HepG2 (cell line): ENCODE results near the gene BCL2A1. TPM values are rescaled to one million over a fixed set of nuclear protein-coding genes. Genes with fewer than 3 reads are reported as not detected.

ENCODE experiments used
- ATAC-seq: fragments of 200-7000 bp; cut with Tn5 transposase; 3 replicates; pipeline ENCODE4 v1.9.1; 2020; ENCODE audit warnings: mild to moderate bottlenecking, moderate library complexity
- BruUV-seq: library from RNA; stranded (reverse); fragments of 400-500 nt; replicated peaks from 2 replicates; lab custom pipeline; 2021; lab: Mats Ljungman, UMichigan
- CTCF ChIA-PET: fragments of 300-600 bp; formaldehyde crosslinking; extraction: SDS; loops from one replicate; lab custom pipeline; 2021; ENCODE audit warnings: low total read pairs, inconsistent platforms, low intra/inter-chr PET ratio; lab: Yijun Ruan, JAX
- POLR2A ChIA-PET: fragments of 350-600 bp; sonication (Branson Sonifier 250); formaldehyde crosslinking; loops from one replicate; lab custom pipeline; 2020; ENCODE audit warnings: antibody characterized with exemption, inconsistent platforms; lab: Yijun Ruan, JAX
- DNase-seq: peaks from one replicate; pipeline ENCODE4 v3.0.0-alpha.2; 2015; ENCODE audit warnings: low spot score
- FAIRE-seq: peaks from 3 replicates; lab custom pipeline; 2011; peaks lifted over from hg19 to GRCh38; lab: Jason Lieb, UNC
- H2AFZ ChIP-seq: one replicate; pipeline ENCODE4 v1.6.1; 2011; ENCODE audit warnings: low read length, inconsistent platforms
- H3K27ac ChIP-seq: fragments of 300-600 bp; 3 replicates; pipeline ENCODE4 v1.8.0; 2011; ENCODE audit warnings: mixed run types, mild to moderate bottlenecking, mixed read lengths, low read length, inconsistent platforms; ENCODE audit not compliant: insufficient read depth; ENCODE audit errors: extremely low read length
- H3K27me3 ChIP-seq, 2 experiments: fragments of 200-600 bp in 1 of 2; 2 replicates in 1 of 2; 3 replicates in 1 of 2; pipeline versions ENCODE4 v1.6.0 to v1.8.0; 2011; ENCODE audit warnings: low read length in 2 of 2, mild to moderate bottlenecking in 2 of 2, moderate library complexity in 2 of 2, inconsistent platforms in 1 of 2; ENCODE audit not compliant: insufficient read depth in 2 of 2, control insufficient read depth in 1 of 2
- H3K36me3 ChIP-seq, 2 experiments: fragments of 200-600 bp in 1 of 2; replicated peaks in 1 of 2; 2 replicates in 1 of 2; 3 replicates in 1 of 2; pipeline versions ENCODE4 v1.5.1 to v1.8.0; 2011; ENCODE audit warnings: low read length in 2 of 2, inconsistent platforms in 1 of 2; ENCODE audit not compliant: insufficient read depth in 2 of 2, control insufficient read depth in 1 of 2
- H3K4me1 ChIP-seq: 2 replicates; pipeline ENCODE4 v1.5.1; 2012; ENCODE audit warnings: low read length, inconsistent platforms; ENCODE audit not compliant: insufficient read depth
- H3K4me2 ChIP-seq: 2 replicates; pipeline ENCODE4 v1.6.0; 2011; ENCODE audit warnings: low read depth, low read length, inconsistent platforms
- H3K4me3 ChIP-seq, 3 experiments: fragments of 200-600 bp in 1 of 3; sonication (generic), shearing (Covaris generic) in 1 of 3; replicated peaks in 1 of 3; 2 replicates each; pipeline ENCODE4 v1.5.1; 2011 to 2016; ENCODE audit warnings: low read length in 3 of 3, inconsistent platforms in 2 of 3, low read depth in 2 of 3, mild to moderate bottlenecking in 2 of 3, control low read depth in 1 of 3, mixed read lengths in 1 of 3; ENCODE audit not compliant: insufficient read depth in 1 of 3
- H3K79me2 ChIP-seq: one replicate; pipeline ENCODE4 v1.6.1; 2011; ENCODE audit warnings: low read length, inconsistent platforms; ENCODE audit not compliant: insufficient read depth
- H3K9ac ChIP-seq: 2 replicates; pipeline ENCODE4 v1.6.0; 2011; ENCODE audit warnings: mild to moderate bottlenecking, low read depth, low read length, inconsistent platforms; ENCODE audit not compliant: insufficient read depth
- H3K9me3 ChIP-seq: 2 replicates; pipeline ENCODE4 v1.5.1; 2012; ENCODE audit warnings: mild to moderate bottlenecking, low read length
- H4K20me1 ChIP-seq: 2 replicates; pipeline ENCODE4 v1.6.0; 2011; ENCODE audit warnings: inconsistent platforms, mild to moderate bottlenecking, low read length, moderate library complexity; ENCODE audit not compliant: insufficient read depth
- ATM ChIP-seq: fragments of 450-650 bp; IDR thresholded peaks from 2 replicates; pipeline ENCODE4 v1.7.1; 2017; ENCODE audit warnings: mild to moderate bottlenecking, borderline replicate concordance
- E2F5 ChIP-seq: sonication (generic); formaldehyde crosslinking; conservative IDR thresholded peaks from 2 replicates; pipeline ENCODE4 v1.4.0; 2020; ENCODE audit warnings: missing genetic modification reagents
- HIVEP1 ChIP-seq: sonication (generic); formaldehyde crosslinking; IDR thresholded peaks from 2 replicates; pipeline ENCODE4 v1.4.0; 2020; ENCODE audit warnings: mild to moderate bottlenecking, missing genetic modification reagents
- KAT2B ChIP-seq: fragments of 150-350 bp; IDR thresholded peaks from 2 replicates; pipeline ENCODE4 v1.6.1; 2014; ENCODE audit warnings: low read depth, low read length, borderline replicate concordance
- MIXL1 ChIP-seq: IDR thresholded peaks from 2 replicates; pipeline ENCODE4 v1.6.1; 2016
- POLR2AphosphoS5 ChIP-seq: IDR thresholded peaks from 2 replicates; pipeline ENCODE4 v1.6.1; 2012; ENCODE audit warnings: low read depth, low read length
- SNAI1 ChIP-seq: sonication (generic); formaldehyde crosslinking; IDR thresholded peaks from 2 replicates; pipeline ENCODE4 v1.5.0; 2020; ENCODE audit warnings: mild to moderate bottlenecking, missing genetic modification reagents, borderline replicate concordance
- TOPORS ChIP-seq: sonication (generic); formaldehyde crosslinking; IDR thresholded peaks from 2 replicates; pipeline ENCODE4 v1.8.0; 2023; ENCODE audit warnings: mild to moderate bottlenecking, missing genetic modification reagents
- ZNF703 ChIP-seq: sonication (generic); formaldehyde crosslinking; IDR thresholded peaks from 2 replicates; pipeline ENCODE4 v1.5.1; 2020; ENCODE audit warnings: missing genetic modification reagents, mild to moderate bottlenecking, moderate library complexity, borderline replicate concordance
- WGBS: methylation state at CpG from one replicate; pipeline ENCODE4 v1.1.6; 2017; ENCODE audit warnings: low lambda C conversion rate; 5-methylcytosine and 5-hydroxymethylcytosine counted together
- in situ Hi-C: cut with HindIII; loops from 2 replicates; pipeline ENCODE4 v1.10.0; 2017; ENCODE audit warnings: low pct_unique_long_range_greater_than_20kb; ENCODE audit not compliant: extremely low pct_ligation_motif_present
- intact Hi-C: fragments of 100-400 bp; cut with micrococcal nuclease; formaldehyde crosslinking; loops from one replicate; pipeline ENCODE4 v1.10.0; 2022; ENCODE audit not compliant: unreplicated experiment
- polyA plus RNA-seq, 8 experiments: library from polyadenylated mRNA; depleted of rRNA in 3 of 8; stranded (reverse) in 7 of 8; unstranded in 1 of 8; fragments of >200 nt; fragmentation: Illumina TruSeq in 4 of 8; extraction: Trizol in 4 of 8; gene quantifications; 2 replicates each; pipeline versions ENCODE4 v1.2.1 to v1.2.3, GENCODE V29; 2011 to 2016; ENCODE audit warnings: low read depth in 4 of 8, missing spikeins in 1 of 8, mixed read lengths in 1 of 8; ENCODE audit not compliant: insufficient read depth in 1 of 8
- total RNA-seq, 5 experiments: library from RNA; depleted of rRNA; stranded (reverse); fragments of >200 nt; fragmentation: Illumina TruSeq; extraction: Trizol; gene quantifications; 2 replicates each; pipeline ENCODE4 v1.2.3, GENCODE V29; 2016; ENCODE audit warnings: low read depth in 1 of 5
- TF ChIP-seq, protein P1 (sequence below): sonication (generic); formaldehyde crosslinking; IDR thresholded peaks from 2 replicates; pipeline ENCODE4 v1.5.1; 2020; ENCODE audit warnings: mild to moderate bottlenecking, missing genetic modification reagents
- TF ChIP-seq, protein P2 (sequence below): sonication (generic); formaldehyde crosslinking; IDR thresholded peaks from 2 replicates; pipeline ENCODE4 v1.4.0; 2020; ENCODE audit warnings: mild to moderate bottlenecking, missing genetic modification reagents, borderline replicate concordance

Gene BCL2A1
- total and polyA plus RNA-seq, 2 of the 13 experiments (the other 11 are each of a cell fraction or from before 2014, with no cell fraction given) = 0.08 to 0.31 TPM

GRCh38 chr15:79990997-79991334 is 20.0 kb upstream of the BCL2A1 start (continued):
- TF ChIP-seq, protein P1, sequence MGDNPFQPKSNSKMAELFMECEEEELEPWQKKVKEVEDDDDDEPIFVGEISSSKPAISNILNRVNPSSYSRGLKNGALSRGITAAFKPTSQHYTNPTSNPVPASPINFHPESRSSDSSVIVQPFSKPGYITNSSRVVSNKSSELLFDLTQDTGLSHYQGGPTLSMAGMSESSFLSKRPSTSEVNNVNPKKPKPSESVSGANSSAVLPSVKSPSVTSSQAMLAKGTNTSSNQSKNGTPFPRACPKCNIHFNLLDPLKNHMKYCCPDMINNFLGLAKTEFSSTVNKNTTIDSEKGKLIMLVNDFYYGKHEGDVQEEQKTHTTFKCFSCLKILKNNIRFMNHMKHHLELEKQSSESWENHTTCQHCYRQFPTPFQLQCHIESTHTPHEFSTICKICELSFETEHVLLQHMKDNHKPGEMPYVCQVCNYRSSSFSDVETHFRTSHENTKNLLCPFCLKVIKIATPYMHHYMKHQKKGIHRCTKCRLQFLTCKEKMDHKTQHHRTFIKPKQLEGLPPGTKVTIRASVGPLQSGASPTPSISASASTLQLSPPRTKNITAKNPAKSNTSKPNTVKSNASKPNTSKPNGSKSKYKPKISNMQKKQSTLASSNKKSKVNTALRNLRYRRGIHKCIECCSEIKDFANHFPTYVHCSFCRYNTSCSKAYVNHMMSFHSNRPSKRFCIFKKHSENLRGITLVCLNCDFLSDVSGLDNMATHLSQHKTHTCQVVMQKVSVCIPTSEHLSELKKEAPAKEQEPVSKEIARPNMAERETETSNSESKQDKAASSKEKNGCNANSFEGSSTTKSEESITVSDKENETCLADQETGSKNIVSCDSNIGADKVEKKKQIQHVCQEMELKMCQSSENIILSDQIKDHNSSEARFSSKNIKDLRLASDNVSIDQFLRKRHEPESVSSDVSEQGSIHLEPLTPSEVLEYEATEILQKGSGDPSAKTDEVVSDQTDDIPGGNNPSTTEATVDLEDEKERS (CRISPR knock-in tag) = no peak
- no peak for TF ChIP-seq ATM

DNA sequence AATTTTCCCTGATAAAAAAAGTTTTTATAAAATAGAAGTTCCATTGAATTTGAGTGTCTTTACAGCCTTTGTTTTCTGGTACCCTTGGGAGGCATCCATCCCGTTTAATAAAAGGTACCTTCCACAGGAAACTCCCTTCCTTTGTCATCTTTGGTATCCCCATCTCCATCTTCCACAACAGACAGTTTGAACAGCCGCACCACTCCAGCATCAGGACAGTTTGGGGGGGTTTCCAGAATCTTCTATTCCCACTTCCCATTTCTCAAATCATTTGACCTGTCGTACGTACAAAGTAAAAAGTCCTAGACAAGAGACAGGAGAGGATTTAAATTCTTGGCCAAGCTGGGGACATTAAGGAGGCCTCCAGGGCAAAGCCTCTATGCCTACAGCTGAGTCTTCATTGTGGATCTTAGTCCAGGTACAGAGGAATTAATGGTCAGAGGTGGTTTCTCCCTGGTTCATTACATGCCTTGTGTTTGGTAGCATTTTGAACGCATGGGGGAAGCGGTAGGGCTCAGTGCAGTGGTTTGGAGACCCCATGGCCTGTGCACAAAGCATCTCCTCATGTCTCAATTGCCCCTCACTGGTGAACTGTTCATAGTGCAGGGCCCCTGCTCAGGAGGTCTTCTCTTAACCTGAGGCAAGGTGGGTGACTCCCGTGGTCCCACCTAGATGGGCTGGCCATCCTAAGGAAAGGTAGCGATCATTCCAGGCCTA is 19.4 kb upstream of the BCL2A1 start:
- BruUV-seq = no TSS peak
- ATAC-seq = no peak
- in situ Hi-C loops = loop anchor here (5.0 kb wide), 1 partner anchor 93 kb away; the partner anchor contains the start of gene MTHFS
- Histone ChIP-seq H3K79me2 (no peaks in the 10 kb centered on the region), H3K4me2 (no peak overlapping the region), H3K4me1 (peaks cover 36% of the 10 kb centered on the region), H4K20me1 (no peaks in the 10 kb centered on the region)
- FAIRE-seq = no peak
- 79% methylated on average over 6 of the region's 8 CpGs for WGBS
- intact Hi-C loops = loop anchor here (5.0 to 10.0 kb wide), 2 partner anchors 64 to 138 kb away; partner anchors contain the start of gene ZFAND6
- TF ChIP-seq, protein P2, sequence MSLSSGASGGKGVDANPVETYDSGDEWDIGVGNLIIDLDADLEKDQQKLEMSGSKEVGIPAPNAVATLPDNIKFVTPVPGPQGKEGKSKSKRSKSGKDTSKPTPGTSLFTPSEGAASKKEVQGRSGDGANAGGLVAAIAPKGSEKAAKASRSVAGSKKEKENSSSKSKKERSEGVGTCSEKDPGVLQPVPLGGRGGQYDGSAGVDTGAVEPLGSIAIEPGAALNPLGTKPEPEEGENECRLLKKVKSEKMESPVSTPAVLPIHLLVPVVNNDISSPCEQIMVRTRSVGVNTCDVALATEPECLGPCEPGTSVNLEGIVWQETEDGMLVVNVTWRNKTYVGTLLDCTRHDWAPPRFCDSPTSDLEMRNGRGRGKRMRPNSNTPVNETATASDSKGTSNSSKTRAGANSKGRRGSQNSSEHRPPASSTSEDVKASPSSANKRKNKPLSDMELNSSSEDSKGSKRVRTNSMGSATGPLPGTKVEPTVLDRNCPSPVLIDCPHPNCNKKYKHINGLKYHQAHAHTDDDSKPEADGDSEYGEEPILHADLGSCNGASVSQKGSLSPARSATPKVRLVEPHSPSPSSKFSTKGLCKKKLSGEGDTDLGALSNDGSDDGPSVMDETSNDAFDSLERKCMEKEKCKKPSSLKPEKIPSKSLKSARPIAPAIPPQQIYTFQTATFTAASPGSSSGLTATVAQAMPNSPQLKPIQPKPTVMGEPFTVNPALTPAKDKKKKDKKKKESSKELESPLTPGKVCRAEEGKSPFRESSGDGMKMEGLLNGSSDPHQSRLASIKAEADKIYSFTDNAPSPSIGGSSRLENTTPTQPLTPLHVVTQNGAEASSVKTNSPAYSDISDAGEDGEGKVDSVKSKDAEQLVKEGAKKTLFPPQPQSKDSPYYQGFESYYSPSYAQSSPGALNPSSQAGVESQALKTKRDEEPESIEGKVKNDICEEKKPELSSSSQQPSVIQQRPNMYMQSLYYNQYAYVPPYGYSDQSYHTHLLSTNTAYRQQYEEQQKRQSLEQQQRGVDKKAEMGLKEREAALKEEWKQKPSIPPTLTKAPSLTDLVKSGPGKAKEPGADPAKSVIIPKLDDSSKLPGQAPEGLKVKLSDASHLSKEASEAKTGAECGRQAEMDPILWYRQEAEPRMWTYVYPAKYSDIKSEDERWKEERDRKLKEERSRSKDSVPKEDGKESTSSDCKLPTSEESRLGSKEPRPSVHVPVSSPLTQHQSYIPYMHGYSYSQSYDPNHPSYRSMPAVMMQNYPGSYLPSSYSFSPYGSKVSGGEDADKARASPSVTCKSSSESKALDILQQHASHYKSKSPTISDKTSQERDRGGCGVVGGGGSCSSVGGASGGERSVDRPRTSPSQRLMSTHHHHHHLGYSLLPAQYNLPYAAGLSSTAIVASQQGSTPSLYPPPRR = no peak
- TF ChIP-seq HIVEP1 (CRISPR knock-in tag) (no peak), SNAI1 (CRISPR knock-in tag) (no peak), TOPORS (CRISPR knock-in tag) (no peak), ZNF703 (CRISPR knock-in tag) (no peak), KAT2B (no peak), E2F5 (CRISPR knock-in tag) (no peak), MIXL1 (CRISPR knock-in tag) (no peak), POLR2AphosphoS5 (no peak)
- TF ChIP-seq, all 625 proteins: peak for 0
- Histone ChIP-seq H3K4me3 (no peak overlapping the region), H3K36me3 (no peaks in the 10 kb centered on the region), H2AFZ (no peak overlapping the region), H3K27me3 (no peaks in the 10 kb centered on the region; a peak in 1 of 5 replicates), H3K27ac (no peak overlapping the region), H3K9ac (no peak overlapping the region), H3K9me3 (no peaks in the 10 kb centered on the region)
- ChIA-PET CTCF (no interaction called here), POLR2A (interaction anchor here (1.1 kb wide), 1 partner anchor 67 kb away, joined by 4 read pairs; no protein-coding TSS in a partner anchor)
- no peak for DNase-seq
